Activated naive CD8-positive, alpha-beta T cell (primary cell): ENCODE results near the gene LARP4.
"Not testable (repeated sequence)": the region's sequence is repeated elsewhere in the genome, so short reads cannot be mapped to it uniquely, and the experiment has no call there.

Experiments used
- H3K27ac Mint-ChIP-seq: one replicate; pipeline ENCODE4 v1.8.0; 2021; ENCODE audit warnings: mixed read lengths
- H3K27me3 Mint-ChIP-seq: one replicate; pipeline ENCODE4 v1.8.0; 2021; ENCODE audit warnings: mixed read lengths
- H3K36me3 Mint-ChIP-seq: one replicate; pipeline ENCODE4 v1.8.0; 2021; ENCODE audit warnings: mixed read lengths
- H3K4me1 Mint-ChIP-seq: one replicate; pipeline ENCODE4 v1.8.0; 2021; ENCODE audit warnings: low read depth, mixed read lengths
- H3K4me3 Mint-ChIP-seq: one replicate; pipeline ENCODE4 v1.8.0; 2021; ENCODE audit warnings: mild to moderate bottlenecking, mixed read lengths
- H3K9me3 Mint-ChIP-seq: one replicate; pipeline ENCODE4 v1.8.0; 2021; ENCODE audit warnings: low read depth, mixed read lengths

The LARP4 gene

GRCh38 chr12:50400638-50401499 lies at the start of gene LARP4:
LARP4 (plus strand) TSS chr12:50400885; CDS start chr12:50401011, 126 bp downstream.
- peaks cover 7% of the 10 kb centered on the region for H3K27me3 Mint-ChIP-seq
- H3K36me3 Mint-ChIP-seq = peaks cover 2% of the 10 kb centered on the region
- peak within 1 kb of the TSS; percentile 99 for H3K4me3 Mint-ChIP-seq
- peak within 1 kb of the TSS; percentile 96 for H3K27ac Mint-ChIP-seq
- peaks cover 31% of the 10 kb centered on the region for H3K4me1 Mint-ChIP-seq
- H3K9me3 Mint-ChIP-seq = no peaks in the 10 kb centered on the region

- no peaks in the 10 kb centered on the region for H3K4me1 Mint-ChIP-seq
- H3K36me3 Mint-ChIP-seq = no peaks in the 10 kb centered on the region
- H3K27me3 Mint-ChIP-seq = no peaks in the 10 kb centered on the region
- H3K4me3 Mint-ChIP-seq = no peak overlapping the region
- no peaks in the 10 kb centered on the region for H3K9me3 Mint-ChIP-seq
- H3K27ac Mint-ChIP-seq = no peak overlapping the region
These were observed 49.3 kb upstream of the LARP4 start for GRCh38 chr12:50351120-50352043.

GRCh38 chr12:50353404-50353803 lies 47.3 kb upstream of the LARP4 start:
- no peaks in the 10 kb centered on the region for H3K36me3 Mint-ChIP-seq
- H3K27ac Mint-ChIP-seq = no peak overlapping the region
- no peaks in the 10 kb centered on the region for H3K4me1 Mint-ChIP-seq
- H3K4me3 Mint-ChIP-seq = no peak overlapping the region
- H3K27me3 Mint-ChIP-seq = no peaks in the 10 kb centered on the region
- no peaks in the 10 kb centered on the region for H3K9me3 Mint-ChIP-seq

- Mint-ChIP-seq H3K36me3 (no peaks in the 10 kb centered on the region), H3K9me3 (no peaks in the 10 kb centered on the region), H3K4me1 (no peaks in the 10 kb centered on the region), H3K27ac (no peak overlapping the region), H3K27me3 (no peaks in the 10 kb centered on the region), H3K4me3 (no peak overlapping the region)
These were observed 46.7 kb upstream of the LARP4 start for GRCh38 chr12:50353869-50354593.

- Mint-ChIP-seq H3K4me1 (no peaks in the 10 kb centered on the region), H3K4me3 (no peak overlapping the region), H3K9me3 (no peaks in the 10 kb centered on the region), H3K36me3 (no peaks in the 10 kb centered on the region), H3K27me3 (no peaks in the 10 kb centered on the region), H3K27ac (no peak overlapping the region)
These were observed 45.8 kb upstream of the LARP4 start for GRCh38 chr12:50354908-50355307.

GRCh38 chr12:50355365-50355764 lies 45.3 kb upstream of the LARP4 start:
- no peaks in the 10 kb centered on the region for H3K36me3 Mint-ChIP-seq
- H3K4me1 Mint-ChIP-seq = no peaks in the 10 kb centered on the region
- no peaks in the 10 kb centered on the region for H3K27me3 Mint-ChIP-seq
- no peak overlapping the region for H3K27ac Mint-ChIP-seq
- no peak overlapping the region for H3K4me3 Mint-ChIP-seq
- H3K9me3 Mint-ChIP-seq = no peaks in the 10 kb centered on the region

GRCh38 chr12:50362671-50363070 lies 38.0 kb upstream of the LARP4 start:
- Mint-ChIP-seq H3K36me3 (no peaks in the 10 kb centered on the region), H3K4me1 (no peaks in the 10 kb centered on the region), H3K27me3 (peaks cover 3% of the 10 kb centered on the region), H3K9me3 (no peaks in the 10 kb centered on the region), H3K4me3 (no peak overlapping the region), H3K27ac (no peak overlapping the region)

GRCh38 chr12:50363141-50363540 lies 37.5 kb upstream of the LARP4 start:
- Mint-ChIP-seq H3K27me3 (peaks cover 3% of the 10 kb centered on the region), H3K9me3 (no peaks in the 10 kb centered on the region), H3K36me3 (no peaks in the 10 kb centered on the region), H3K27ac (no peak overlapping the region), H3K4me1 (no peaks in the 10 kb centered on the region), H3K4me3 (no peak overlapping the region)

- Mint-ChIP-seq H3K4me1 (no peaks in the 10 kb centered on the region), H3K36me3 (no peaks in the 10 kb centered on the region), H3K9me3 (no peaks in the 10 kb centered on the region), H3K27me3 (no peaks in the 10 kb centered on the region), H3K27ac (no peak overlapping the region), H3K4me3 (no peak overlapping the region)
These were observed 34.8 kb upstream of the LARP4 start for GRCh38 chr12:50365709-50366406.

GRCh38 chr12:50370672-50371071 lies 30.0 kb upstream of the LARP4 start:
- H3K36me3 Mint-ChIP-seq, H3K9me3 Mint-ChIP-seq, H3K4me1 Mint-ChIP-seq, H3K27me3 Mint-ChIP-seq, H3K4me3 Mint-ChIP-seq, H3K27ac Mint-ChIP-seq: not testable (repeated sequence)

GRCh38 chr12:50375802-50376201 lies 24.9 kb upstream of the LARP4 start:
- Mint-ChIP-seq H3K36me3 (peaks cover 2% of the 10 kb centered on the region), H3K9me3 (no peaks in the 10 kb centered on the region), H3K27ac (no peak overlapping the region), H3K4me1 (no peaks in the 10 kb centered on the region), H3K27me3 (no peaks in the 10 kb centered on the region), H3K4me3 (no peak overlapping the region)

GRCh38 chr12:50380761-50381325 lies 19.8 kb upstream of the LARP4 start:
- H3K9me3 Mint-ChIP-seq = no peaks in the 10 kb centered on the region
- H3K27me3 Mint-ChIP-seq = no peaks in the 10 kb centered on the region
- H3K36me3 Mint-ChIP-seq = no peaks in the 10 kb centered on the region
- no peak overlapping the region for H3K4me3 Mint-ChIP-seq
- H3K27ac Mint-ChIP-seq = no peak overlapping the region
- no peaks in the 10 kb centered on the region for H3K4me1 Mint-ChIP-seq

GRCh38 chr12:50387487-50387886 lies 13.2 kb upstream of the LARP4 start:
- no peak overlapping the region for H3K4me3 Mint-ChIP-seq
- H3K9me3 Mint-ChIP-seq = no peaks in the 10 kb centered on the region
- H3K4me1 Mint-ChIP-seq = no peaks in the 10 kb centered on the region
- H3K36me3 Mint-ChIP-seq = no peaks in the 10 kb centered on the region
- no peak overlapping the region for H3K27ac Mint-ChIP-seq
- H3K27me3 Mint-ChIP-seq = no peaks in the 10 kb centered on the region

GRCh38 chr12:50387972-50388478 lies 12.7 kb upstream of the LARP4 start:
- H3K4me1 Mint-ChIP-seq = no peaks in the 10 kb centered on the region
- no peak overlapping the region for H3K4me3 Mint-ChIP-seq
- H3K36me3 Mint-ChIP-seq = no peaks in the 10 kb centered on the region
- H3K27me3 Mint-ChIP-seq = no peaks in the 10 kb centered on the region
- H3K9me3 Mint-ChIP-seq = no peaks in the 10 kb centered on the region
- H3K27ac Mint-ChIP-seq = no peak overlapping the region
